Left lung (tissue), 10 donors: ENCODE measurements around the gene GALNT2. TPM values are rescaled to one million over a fixed set of nuclear protein-coding genes. Genes with fewer than 3 reads are reported as not detected.

Experiments
- ATAC-seq: fragments of 200-7000 bp; cut with Tn5 transposase; one replicate; pipeline ENCODE4 v1.9.1; 2020; ENCODE audit warnings: moderate library complexity
- DNase-seq, 4 donors: peaks; one replicate each; pipeline ENCODE4 v3.0.0-alpha.2; 2013 to 2020
- H3K27ac ChIP-seq, 2 donors: fragments of 200-600 bp; sonication (generic) in 1 of 2; one replicate each; pipeline versions ENCODE4 v1.5.0 to v1.8.0; 2020 to 2021
- H3K27me3 ChIP-seq, 2 donors: fragments of 200-600 bp; sonication (generic) in 1 of 2; one replicate each; pipeline versions ENCODE4 v1.5.0 to v1.8.0; 2020 to 2021
- H3K36me3 ChIP-seq, 2 donors: fragments of 200-600 bp; sonication (generic) in 1 of 2; one replicate each; pipeline versions ENCODE4 v1.5.0 to v1.8.0; 2020 to 2021
- H3K4me1 ChIP-seq, 2 donors: fragments of 200-600 bp; one replicate each; pipeline ENCODE4 v1.8.0; 2021
- H3K4me3 ChIP-seq, 2 donors: fragments of 200-600 bp; sonication (generic) in 1 of 2; one replicate each; pipeline versions ENCODE4 v1.5.0 to v1.8.0; 2020 to 2021; ENCODE audit warnings: mild to moderate bottlenecking in 1 of 2
- H3K9me3 ChIP-seq, 2 donors: fragments of 200-600 bp; sonication (generic) in 1 of 2; one replicate each; pipeline versions ENCODE4 v1.5.0 to v1.8.0; 2020 to 2021
- CTCF ChIP-seq, 2 donors: fragments of 200-600 bp; sonication (generic) in 1 of 2; IDR thresholded peaks; one replicate each; pipeline versions ENCODE4 v1.5.0 to v1.8.0; 2021; ENCODE audit warnings: antibody characterized with exemption in 2 of 2
- intact Hi-C, 2 donors: fragments of 100-400 bp; cut with DNase I; formaldehyde crosslinking; loops; one replicate each; pipeline versions ENCODE4 v1.11.2 to v1.14.2; 2022
- polyA plus RNA-seq, 6 donors: library from polyadenylated mRNA; unstranded; fragments of 120-200 nt; gene quantifications; one replicate each; pipeline ENCODE4 v1.2.1, GENCODE V29; 2013; ENCODE audit not compliant: insufficient read length in 6 of 6
- total RNA-seq, 2 donors: library from RNA; stranded (reverse); fragmentation: NEBNext Ultra II Directional; extraction: Animal tissue kit (Norgen Biotek cat#: 25700); gene quantifications; one replicate each; pipeline ENCODE4 v1.2.1, GENCODE V29; 2021
- donor health status: DM: no; HTN: yes; CAD: no.
- donor health status: DM: no; HTN: no; CAD: no.

Gene GALNT2
- total and polyA plus RNA-seq, 8 donors = 27.6 to 114 (median 40.0) TPM

DNA sequence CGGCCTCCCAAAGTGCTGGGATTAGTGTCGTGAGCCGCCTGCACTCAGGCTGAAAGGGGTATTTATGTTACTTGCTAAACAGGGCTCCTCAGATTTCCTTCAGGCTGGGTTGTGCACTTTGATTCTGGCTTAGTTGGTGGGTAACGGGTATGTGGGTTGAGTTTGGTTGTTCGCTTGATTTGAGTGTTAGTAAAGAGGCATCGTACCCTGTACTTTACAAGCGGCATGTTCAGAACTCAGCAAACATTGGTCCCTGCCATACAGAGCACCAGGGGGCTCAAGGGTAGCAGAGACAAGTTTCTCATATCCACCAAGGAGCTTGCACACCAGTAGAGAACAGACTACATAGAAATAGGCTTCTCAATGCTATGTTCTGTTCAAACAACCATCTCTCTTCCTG lies 211.3 kb downstream of the GALNT2 start:
- H3K27ac ChIP-seq = no peak overlapping the region
- intact Hi-C loops = no loop called here
- TF ChIP-seq CTCF (IDR thresholded peaks at IDR 0.05) = no peak
- DNase-seq (peak in 1 of 4 donors; percentile 41), ATAC-seq (no peak)
- no peaks in the 10 kb centered on the region for H3K9me3 ChIP-seq
- no peak overlapping the region for H3K4me3 ChIP-seq
- H3K27me3 ChIP-seq = no peaks in the 10 kb centered on the region
- H3K36me3 ChIP-seq = peaks cover 0 to 83% of the 10 kb centered on the region in 2 donors
- peaks cover 0 to 3% of the 10 kb centered on the region in 2 donors for H3K4me1 ChIP-seq

GRCh38 chr1:230278871-230279582 lies 212.0 kb downstream of the GALNT2 start:
- intact Hi-C loops = no loop called here
- Histone ChIP-seq H3K4me3 (no peak overlapping the region), H3K9me3 (no peaks in the 10 kb centered on the region), H3K27me3 (no peaks in the 10 kb centered on the region), H3K36me3 (peaks cover 0 to 86% of the 10 kb centered on the region in 2 donors), H3K4me1 (peaks cover 0 to 3% of the 10 kb centered on the region in 2 donors), H3K27ac (no peak overlapping the region)
- no peak for ATAC-seq
- DNase-seq = peak in 1 of 4 donors; percentile 67
- TF ChIP-seq CTCF (IDR thresholded peaks at IDR 0.05) = no peak

- H3K4me3 ChIP-seq = no peak overlapping the region
- DNase-seq (peak in 1 of 4 donors; percentile 63), ATAC-seq (no peak)
- peaks cover 0 to 81% of the 10 kb centered on the region in 2 donors for H3K36me3 ChIP-seq
- no peak for TF ChIP-seq CTCF (IDR thresholded peaks at IDR 0.05)
- no peak overlapping the region for H3K27ac ChIP-seq
- peaks cover 0 to 3% of the 10 kb centered on the region in 2 donors for H3K4me1 ChIP-seq
- no peaks in the 10 kb centered on the region for H3K9me3 ChIP-seq
- no peaks in the 10 kb centered on the region for H3K27me3 ChIP-seq
- intact Hi-C loops = no loop called here
Observed at GRCh38 chr1:230279583-230279945, 212.5 kb downstream of the GALNT2 start.

DNA sequence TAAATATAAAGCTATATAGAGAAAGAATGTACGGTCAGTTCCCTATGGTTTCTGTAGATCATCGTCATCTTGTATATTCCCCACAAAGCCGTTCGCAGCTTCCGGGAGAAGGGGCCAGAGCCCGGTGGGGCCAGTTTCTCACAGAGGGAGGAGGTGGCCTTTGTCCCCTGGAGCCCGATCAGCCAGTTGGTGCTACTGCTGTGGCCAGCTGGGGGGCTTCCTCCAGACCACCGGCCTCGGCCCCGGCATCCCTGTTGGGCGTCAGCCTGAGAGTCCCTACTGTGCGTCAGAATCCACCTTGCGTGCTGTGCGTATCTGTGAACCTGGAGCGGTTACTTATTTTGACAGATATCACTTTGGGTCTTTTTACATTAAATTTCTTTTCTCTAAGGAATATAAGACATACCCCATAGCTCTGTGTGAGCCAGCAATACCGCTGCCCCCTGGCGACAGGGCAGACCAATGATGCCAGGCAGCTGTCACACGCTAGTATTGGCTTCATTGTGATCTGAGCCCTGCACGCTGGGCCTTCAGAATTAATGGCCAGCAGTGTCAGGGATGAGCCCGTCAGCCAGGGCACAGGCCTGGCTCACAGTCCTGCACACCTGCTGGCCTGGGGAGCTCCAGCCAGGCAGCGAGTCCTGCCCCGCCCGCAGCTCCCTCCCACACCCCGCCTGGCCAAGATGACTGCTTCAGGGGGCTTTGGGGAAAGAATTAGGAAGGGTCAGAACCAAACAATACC lies 213.2 kb downstream of the GALNT2 start:
- intact Hi-C loops = no loop called here
- no peaks in the 10 kb centered on the region for H3K9me3 ChIP-seq
- peaks cover 0 to 74% of the 10 kb centered on the region in 2 donors for H3K36me3 ChIP-seq
- no peak overlapping the region for H3K4me3 ChIP-seq
- H3K27me3 ChIP-seq = no peaks in the 10 kb centered on the region
- peak in 1 of 4 donors; percentile 71 for DNase-seq
- peaks cover 0 to 3% of the 10 kb centered on the region in 2 donors for H3K4me1 ChIP-seq
- ATAC-seq = no peak
- no peak for TF ChIP-seq CTCF (IDR thresholded peaks at IDR 0.05)
- no peak overlapping the region for H3K27ac ChIP-seq

DNA sequence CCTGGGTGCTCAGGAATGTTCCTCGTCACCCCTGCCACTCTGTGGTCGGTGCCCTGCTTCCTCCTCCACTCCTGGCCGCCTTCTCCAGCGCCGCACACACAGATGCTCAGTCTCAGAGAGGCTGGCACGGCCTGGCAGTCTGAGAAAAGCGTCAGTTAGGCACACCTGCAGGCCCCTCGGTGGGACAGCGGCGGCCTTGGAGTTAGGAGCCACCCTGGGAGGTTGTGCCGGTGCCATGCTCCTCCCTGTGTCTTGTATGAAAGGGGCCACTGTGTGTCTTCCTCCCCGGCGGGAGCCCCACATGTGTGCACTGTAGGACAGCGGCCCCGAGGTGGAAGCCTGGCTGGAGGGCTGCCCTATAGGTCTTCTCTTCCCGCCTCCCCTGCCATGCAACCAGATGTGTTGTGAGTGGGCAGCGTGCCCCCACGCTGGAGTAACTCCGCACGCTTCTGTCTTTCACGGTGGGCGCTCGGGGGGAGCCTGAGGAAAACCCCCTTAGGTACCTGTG lies 213.9 kb downstream of the GALNT2 start:
- intact Hi-C loops = no loop called here
- ATAC-seq = no peak
- DNase-seq = peak in 1 of 4 donors; percentile 72

More for the DNA sequence above, 213.9 kb downstream of the GALNT2 start:
- Histone ChIP-seq H3K4me3 (no peak overlapping the region), H3K36me3 (peaks cover 0 to 67% of the 10 kb centered on the region in 2 donors), H3K4me1 (peaks cover 0 to 3% of the 10 kb centered on the region in 2 donors), H3K27me3 (no peaks in the 10 kb centered on the region), H3K27ac (no peak overlapping the region), H3K9me3 (no peaks in the 10 kb centered on the region)
- no peak for TF ChIP-seq CTCF (IDR thresholded peaks at IDR 0.05)
